Neural cell (in vitro differentiated cells): ENCODE data around the gene TSG101. TPM values are rescaled to one million over a fixed set of nuclear protein-coding genes. Genes with fewer than 3 reads are reported as not detected.

ENCODE experiments used
- H2AFZ ChIP-seq: fragments of 200-600, 300-800 bp; sonication (generic), shearing (Covaris generic); 2 replicates; pipeline ENCODE4 v1.6.0; 2014; ENCODE audit warnings: low read depth, mild to moderate bottlenecking, antibody characterized with exemption, low read length, moderate library complexity
- H3F3A ChIP-seq: fragments of 200-600 bp; shearing (Covaris generic); 2 replicates; pipeline ENCODE4 v1.6.1; 2016; ENCODE audit warnings: mild to moderate bottlenecking, moderate library complexity, mixed read lengths, antibody characterized with exemption, low read length; ENCODE audit not compliant: insufficient read depth, poor library complexity, severe bottlenecking
- H3K27ac ChIP-seq: fragments of 200-600, 300-800 bp; sonication (generic), shearing (Covaris generic); 2 replicates; pipeline ENCODE4 v1.5.1; 2014; ENCODE audit warnings: mild to moderate bottlenecking, low read length, moderate library complexity
- H3K27me3 ChIP-seq: fragments of 300-800, 200-600 bp; sonication (generic), shearing (Covaris generic); 2 replicates; pipeline ENCODE4 v1.6.0; 2014; ENCODE audit warnings: mild to moderate bottlenecking, low read depth, low read length, moderate library complexity; ENCODE audit not compliant: insufficient read depth
- H3K36me3 ChIP-seq: fragments of 300-800, 200-600 bp; sonication (generic), shearing (Covaris generic); 2 replicates; pipeline ENCODE4 v1.5.1; 2014; ENCODE audit warnings: mild to moderate bottlenecking, antibody characterized with exemption, low read length, moderate library complexity; ENCODE audit not compliant: insufficient read depth
- H3K4me2 ChIP-seq: fragments of 300-800, 200-600 bp; sonication (generic), shearing (Covaris generic); 2 replicates; pipeline ENCODE4 v1.6.0; 2014; ENCODE audit warnings: mild to moderate bottlenecking, low read length
- H3K4me3 ChIP-seq: fragments of 300-800, 200-600 bp; sonication (generic), shearing (Covaris generic); 2 replicates; pipeline ENCODE4 v1.5.1; 2014; ENCODE audit warnings: mild to moderate bottlenecking, low read length, moderate library complexity
- H3K79me2 ChIP-seq: fragments of 200-600 bp; shearing (Covaris generic); replicated peaks from 2 replicates; pipeline ENCODE4 v1.6.0; 2014; ENCODE audit warnings: mild to moderate bottlenecking, low read length, moderate library complexity; ENCODE audit not compliant: insufficient read depth
- H3K9ac ChIP-seq: fragments of 300-800, 200-600 bp; sonication (generic), shearing (Covaris generic); 2 replicates; pipeline ENCODE4 v1.6.1; 2016; ENCODE audit warnings: mild to moderate bottlenecking, low read length, mixed read lengths
- H3K9me2 ChIP-seq: fragments of 200-600 bp; shearing (Covaris generic); 2 replicates; pipeline ENCODE4 v1.6.1; 2016; ENCODE audit warnings: mild to moderate bottlenecking, low read length, mixed read lengths; ENCODE audit not compliant: insufficient read depth
- H3K9me3 ChIP-seq: fragments of 200-600, 300-800 bp; sonication (generic), shearing (Covaris generic); 2 replicates; pipeline ENCODE4 v1.6.1; 2016; ENCODE audit warnings: mild to moderate bottlenecking, mixed run types, low read length, moderate library complexity, mixed read lengths
- H4K20me1 ChIP-seq: fragments of 200-600 bp; shearing (Covaris generic); 2 replicates; pipeline ENCODE4 v1.6.1; 2016; ENCODE audit warnings: mild to moderate bottlenecking, mixed run types; ENCODE audit not compliant: insufficient read depth
- EP300 ChIP-seq: fragments of 450-650 bp; conservative IDR thresholded peaks from 2 replicates; pipeline ENCODE4 v1.6.1; 2014; ENCODE audit warnings: antibody characterized with exemption, mild to moderate bottlenecking, moderate library complexity; ENCODE audit not compliant: poor library complexity, severe bottlenecking
- EZH2 ChIP-seq: fragments of 200-600, 300-800 bp; shearing (Covaris generic), sonication (generic); IDR thresholded peaks from 2 replicates; pipeline ENCODE4 v1.6.1; 2014; ENCODE audit warnings: antibody characterized with exemption, low read length, borderline replicate concordance, mild to moderate bottlenecking; ENCODE audit not compliant: insufficient read depth, poor library complexity, severe bottlenecking
- MXI1 ChIP-seq: fragments of 450-650 bp; conservative IDR thresholded peaks from 2 replicates; pipeline ENCODE4 v1.6.1; 2014; ENCODE audit warnings: antibody characterized with exemption, mild to moderate bottlenecking; ENCODE audit not compliant: poor library complexity, severe bottlenecking
- POLR2AphosphoS5 ChIP-seq: IDR thresholded peaks from 2 replicates; pipeline ENCODE4 v1.6.1; 2012
- RAD21 ChIP-seq: fragments of 450-650 bp; conservative IDR thresholded peaks from 2 replicates; pipeline ENCODE4 v1.6.1; 2014; ENCODE audit warnings: antibody characterized with exemption, mild to moderate bottlenecking, moderate library complexity
- SMC3 ChIP-seq: fragments of 450-650 bp; conservative IDR thresholded peaks from 2 replicates; pipeline ENCODE4 v1.6.1; 2014; ENCODE audit warnings: antibody characterized with exemption, mild to moderate bottlenecking, moderate library complexity; ENCODE audit not compliant: poor library complexity
- TAF1 ChIP-seq: IDR thresholded peaks from 2 replicates; pipeline ENCODE4 v1.6.1; 2012; ENCODE audit warnings: low read depth
- polyA plus RNA-seq: library from polyadenylated mRNA; depleted of rRNA; stranded (reverse); fragments of >200 nt; gene quantifications from 2 replicates; pipeline ENCODE4 v1.2.3, GENCODE V29; 2014
- TF ChIP-seq, protein P1 (sequence below): IDR thresholded peaks from 2 replicates; pipeline ENCODE4 v1.6.1; 2012; ENCODE audit warnings: borderline replicate concordance
- TF ChIP-seq, protein P2 (sequence below): fragments of 450-650 bp; IDR thresholded peaks from 2 replicates; pipeline ENCODE4 v1.5.1; 2014; ENCODE audit warnings: antibody characterized with exemption, mild to moderate bottlenecking, moderate library complexity; ENCODE audit not compliant: poor library complexity, severe bottlenecking

Gene TSG101
- polyA plus RNA-seq, 1 donor from 2014 or later, result 115 TPM

DNA sequence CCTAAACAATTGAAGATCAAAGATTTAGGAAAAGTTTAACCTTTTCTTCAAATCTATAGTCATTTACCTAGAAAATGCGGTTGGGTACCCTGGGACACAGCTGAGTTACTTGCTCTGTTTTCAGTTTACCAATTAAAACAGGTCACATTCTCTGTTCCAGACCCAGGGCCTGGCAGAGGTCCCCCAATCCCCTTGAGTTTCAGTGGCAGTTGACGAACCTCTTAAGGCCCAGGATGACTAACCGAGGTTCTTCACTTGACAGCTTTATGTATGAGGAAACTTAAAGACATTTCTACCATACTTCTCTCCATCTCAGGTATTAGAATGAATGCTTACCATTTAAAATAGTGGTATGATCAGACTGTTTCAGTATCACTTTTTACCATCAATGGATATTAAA lies 54.7 kb downstream of the TSG101 start:
- H2AFZ ChIP-seq, result no peak overlapping the region
- H3F3A ChIP-seq, result no peaks in the 10 kb centered on the region
- H3K9me2 ChIP-seq, result no peaks in the 10 kb centered on the region
- H3K27ac ChIP-seq, result no peak overlapping the region
- H4K20me1 ChIP-seq, result no peaks in the 10 kb centered on the region
- H3K27me3 ChIP-seq, result no peaks in the 10 kb centered on the region
- no peak overlapping the region for H3K4me3 ChIP-seq
- H3K9me3 ChIP-seq, result no peaks in the 10 kb centered on the region
- H3K79me2 ChIP-seq, result no peaks in the 10 kb centered on the region
- H3K36me3 ChIP-seq, result no peaks in the 10 kb centered on the region
- no peak overlapping the region for H3K9ac ChIP-seq
- TF ChIP-seq, protein P1, sequence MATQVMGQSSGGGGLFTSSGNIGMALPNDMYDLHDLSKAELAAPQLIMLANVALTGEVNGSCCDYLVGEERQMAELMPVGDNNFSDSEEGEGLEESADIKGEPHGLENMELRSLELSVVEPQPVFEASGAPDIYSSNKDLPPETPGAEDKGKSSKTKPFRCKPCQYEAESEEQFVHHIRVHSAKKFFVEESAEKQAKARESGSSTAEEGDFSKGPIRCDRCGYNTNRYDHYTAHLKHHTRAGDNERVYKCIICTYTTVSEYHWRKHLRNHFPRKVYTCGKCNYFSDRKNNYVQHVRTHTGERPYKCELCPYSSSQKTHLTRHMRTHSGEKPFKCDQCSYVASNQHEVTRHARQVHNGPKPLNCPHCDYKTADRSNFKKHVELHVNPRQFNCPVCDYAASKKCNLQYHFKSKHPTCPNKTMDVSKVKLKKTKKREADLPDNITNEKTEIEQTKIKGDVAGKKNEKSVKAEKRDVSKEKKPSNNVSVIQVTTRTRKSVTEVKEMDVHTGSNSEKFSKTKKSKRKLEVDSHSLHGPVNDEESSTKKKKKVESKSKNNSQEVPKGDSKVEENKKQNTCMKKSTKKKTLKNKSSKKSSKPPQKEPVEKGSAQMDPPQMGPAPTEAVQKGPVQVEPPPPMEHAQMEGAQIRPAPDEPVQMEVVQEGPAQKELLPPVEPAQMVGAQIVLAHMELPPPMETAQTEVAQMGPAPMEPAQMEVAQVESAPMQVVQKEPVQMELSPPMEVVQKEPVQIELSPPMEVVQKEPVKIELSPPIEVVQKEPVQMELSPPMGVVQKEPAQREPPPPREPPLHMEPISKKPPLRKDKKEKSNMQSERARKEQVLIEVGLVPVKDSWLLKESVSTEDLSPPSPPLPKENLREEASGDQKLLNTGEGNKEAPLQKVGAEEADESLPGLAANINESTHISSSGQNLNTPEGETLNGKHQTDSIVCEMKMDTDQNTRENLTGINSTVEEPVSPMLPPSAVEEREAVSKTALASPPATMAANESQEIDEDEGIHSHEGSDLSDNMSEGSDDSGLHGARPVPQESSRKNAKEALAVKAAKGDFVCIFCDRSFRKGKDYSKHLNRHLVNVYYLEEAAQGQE, result no peak
- TF ChIP-seq, protein P2, sequence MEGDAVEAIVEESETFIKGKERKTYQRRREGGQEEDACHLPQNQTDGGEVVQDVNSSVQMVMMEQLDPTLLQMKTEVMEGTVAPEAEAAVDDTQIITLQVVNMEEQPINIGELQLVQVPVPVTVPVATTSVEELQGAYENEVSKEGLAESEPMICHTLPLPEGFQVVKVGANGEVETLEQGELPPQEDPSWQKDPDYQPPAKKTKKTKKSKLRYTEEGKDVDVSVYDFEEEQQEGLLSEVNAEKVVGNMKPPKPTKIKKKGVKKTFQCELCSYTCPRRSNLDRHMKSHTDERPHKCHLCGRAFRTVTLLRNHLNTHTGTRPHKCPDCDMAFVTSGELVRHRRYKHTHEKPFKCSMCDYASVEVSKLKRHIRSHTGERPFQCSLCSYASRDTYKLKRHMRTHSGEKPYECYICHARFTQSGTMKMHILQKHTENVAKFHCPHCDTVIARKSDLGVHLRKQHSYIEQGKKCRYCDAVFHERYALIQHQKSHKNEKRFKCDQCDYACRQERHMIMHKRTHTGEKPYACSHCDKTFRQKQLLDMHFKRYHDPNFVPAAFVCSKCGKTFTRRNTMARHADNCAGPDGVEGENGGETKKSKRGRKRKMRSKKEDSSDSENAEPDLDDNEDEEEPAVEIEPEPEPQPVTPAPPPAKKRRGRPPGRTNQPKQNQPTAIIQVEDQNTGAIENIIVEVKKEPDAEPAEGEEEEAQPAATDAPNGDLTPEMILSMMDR, result no peak
- TF ChIP-seq SMC3, result no peak
- TF ChIP-seq RAD21, result no peak
- no peak for TF ChIP-seq MXI1
- no peak for TF ChIP-seq TAF1
- no peak for TF ChIP-seq POLR2AphosphoS5
- TF ChIP-seq EZH2, result no peak
- no peak for TF ChIP-seq EP300
- H3K4me2 ChIP-seq, result no peak overlapping the region

DNA sequence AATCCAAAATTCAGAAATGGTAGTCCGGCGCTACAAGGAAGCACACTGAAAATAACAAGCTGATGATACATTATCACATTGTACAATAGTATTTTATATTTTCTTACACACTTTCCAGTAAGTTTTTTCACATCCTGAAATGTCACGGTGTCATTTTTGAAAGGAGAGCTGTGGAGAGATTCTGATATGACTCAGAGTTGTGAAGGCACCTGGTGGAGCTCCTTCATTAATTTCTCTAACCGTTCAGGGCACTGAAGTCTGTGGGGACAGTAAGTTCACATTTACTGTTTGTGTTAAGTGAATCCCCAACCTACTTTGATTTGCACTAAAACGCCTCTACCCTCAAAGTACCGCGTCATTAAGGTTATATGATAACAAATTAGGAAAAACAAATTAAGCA lies 57.8 kb downstream of the TSG101 start:
- Histone ChIP-seq H2AFZ (no peak overlapping the region), H3K36me3 (no peaks in the 10 kb centered on the region), H3K4me2 (no peak overlapping the region), H3K27me3 (no peaks in the 10 kb centered on the region), H3K9ac (no peak overlapping the region), H3K9me2 (no peaks in the 10 kb centered on the region), H3K4me3 (no peak overlapping the region), H3K27ac (no peak overlapping the region), H3F3A (no peaks in the 10 kb centered on the region), H3K9me3 (no peaks in the 10 kb centered on the region), H3K79me2 (no peaks in the 10 kb centered on the region), H4K20me1 (no peaks in the 10 kb centered on the region)
- TF ChIP-seq, protein P2, result no peak
- TF ChIP-seq POLR2AphosphoS5 (no peak), EP300 (no peak), SMC3 (no peak), EZH2 (no peak), MXI1 (no peak), RAD21 (no peak), TAF1 (no peak)
- TF ChIP-seq, protein P1, result no peak
